Measurements from ENCODE around the gene DGKH. TPM values are rescaled to one million over a fixed set of nuclear protein-coding genes. Genes with fewer than 3 reads are reported as not detected.
A peak's percentile ranks its signal among the peaks of the same experiment; 100 is the strongest.

Gene DGKH
- total and polyA plus RNA-seq, 9 of the 15 experiments (the other 6 are each of a cell fraction or from before 2014, with no cell fraction given), result 0.38 to 4.4 (median 3.1) TPM

DNA sequence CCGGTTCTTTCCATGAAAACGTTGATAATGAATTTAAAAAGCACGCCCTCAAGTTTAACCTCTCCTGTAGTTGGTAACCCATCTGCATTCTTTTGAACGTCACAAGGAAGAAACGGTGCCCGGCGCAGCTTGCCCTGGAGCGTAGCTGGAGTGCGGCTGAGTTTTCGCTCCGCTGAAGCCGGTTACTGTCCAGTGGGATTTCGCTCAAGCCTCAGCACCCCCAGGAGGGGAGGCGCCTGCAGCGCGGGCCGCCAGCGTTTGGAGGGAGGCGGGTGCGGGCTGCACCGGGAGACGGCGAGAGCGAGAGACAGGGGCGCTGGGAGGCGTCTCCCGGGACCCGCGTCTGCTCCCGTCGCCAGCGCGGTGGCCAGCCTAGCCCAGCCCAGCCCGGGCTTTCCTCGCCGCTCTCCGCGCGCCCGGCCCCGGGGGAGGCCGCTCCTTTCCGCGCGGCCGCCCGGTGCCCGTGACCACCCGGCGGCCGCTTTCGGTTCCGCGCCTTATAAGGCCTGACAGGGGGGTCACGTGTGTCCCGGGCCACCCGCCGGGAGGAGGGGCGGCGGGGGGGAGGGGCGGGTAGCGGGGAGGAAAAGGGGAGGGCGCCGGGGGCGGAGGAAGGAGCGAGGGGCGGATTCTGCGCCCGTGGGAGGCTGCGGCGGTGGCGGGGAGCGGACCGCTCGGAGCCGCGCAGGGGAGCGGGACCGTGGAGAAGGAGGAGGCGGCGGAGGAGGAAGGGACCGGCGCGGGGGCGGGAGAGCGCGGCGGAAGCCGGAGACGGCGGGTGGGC, 8.3 kb upstream of the DGKH start (continued):
- TF ChIP-seq MYC (IDR thresholded peaks at IDR 0.05; ENCODE audit: low read depth, low read length), result peak; percentile 4; the same call in 1 of the 2 replicates
- TF ChIP-seq MYC (CRISPR knock-in tag; IDR thresholded peaks at IDR 0.05; ENCODE audit: borderline replicate concordance, low read depth), result no peak
- TF ChIP-seq SMARCA5 (IDR thresholded peaks at IDR 0.05), result no peak
- no peak for TF ChIP-seq ZNF140 (CRISPR knock-in tag; IDR thresholded peaks at IDR 0.05)
- TF ChIP-seq ATF7 (IDR thresholded peaks at IDR 0.05), result 0 out of 2 replicates have a peak, but pooled peaks have one; percentile 25
- no peak for TF ChIP-seq ERF (CRISPR knock-in tag; IDR thresholded peaks at IDR 0.05)
- no peak for TF ChIP-seq FOXM1 (IDR thresholded peaks at IDR 0.05; ENCODE audit: low read depth)
- TF ChIP-seq FOXM1 (CRISPR knock-in tag; IDR thresholded peaks at IDR 0.05; ENCODE audit: low read depth), result 0 out of 2 replicates have a peak, but pooled peaks have one; percentile 40
- peak; percentile 86 for TF ChIP-seq RBFOX2 (IDR thresholded peaks at IDR 0.05; ENCODE audit: low read depth, low read length)
- no peak for TF ChIP-seq ZNF124 (CRISPR knock-in tag; IDR thresholded peaks at IDR 0.05)
- TF ChIP-seq, protein P1, sequence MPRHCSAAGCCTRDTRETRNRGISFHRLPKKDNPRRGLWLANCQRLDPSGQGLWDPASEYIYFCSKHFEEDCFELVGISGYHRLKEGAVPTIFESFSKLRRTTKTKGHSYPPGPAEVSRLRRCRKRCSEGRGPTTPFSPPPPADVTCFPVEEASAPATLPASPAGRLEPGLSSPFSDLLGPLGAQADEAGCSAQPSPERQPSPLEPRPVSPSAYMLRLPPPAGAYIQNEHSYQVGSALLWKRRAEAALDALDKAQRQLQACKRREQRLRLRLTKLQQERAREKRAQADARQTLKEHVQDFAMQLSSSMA (CRISPR knock-in tag; IDR thresholded peaks at IDR 0.05), result no peak
- TF ChIP-seq, protein P2, sequence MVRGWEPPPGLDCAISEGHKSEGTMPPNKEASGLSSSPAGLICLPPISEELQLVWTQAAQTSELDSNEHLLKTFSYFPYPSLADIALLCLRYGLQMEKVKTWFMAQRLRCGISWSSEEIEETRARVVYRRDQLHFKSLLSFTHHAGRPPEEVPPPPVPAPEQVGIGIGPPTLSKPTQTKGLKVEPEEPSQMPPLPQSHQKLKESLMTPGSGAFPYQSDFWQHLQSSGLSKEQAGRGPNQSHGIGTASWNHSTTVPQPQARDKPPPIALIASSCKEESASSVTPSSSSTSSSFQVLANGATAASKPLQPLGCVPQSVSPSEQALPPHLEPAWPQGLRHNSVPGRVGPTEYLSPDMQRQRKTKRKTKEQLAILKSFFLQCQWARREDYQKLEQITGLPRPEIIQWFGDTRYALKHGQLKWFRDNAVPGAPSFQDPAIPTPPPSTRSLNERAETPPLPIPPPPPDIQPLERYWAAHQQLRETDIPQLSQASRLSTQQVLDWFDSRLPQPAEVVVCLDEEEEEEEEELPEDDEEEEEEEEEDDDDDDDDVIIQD (CRISPR knock-in tag; IDR thresholded peaks at IDR 0.05), result no peak
- no peak for TF ChIP-seq NFIX (CRISPR knock-in tag; IDR thresholded peaks at IDR 0.05; ENCODE audit: low read depth)
- TF ChIP-seq, protein P3, sequence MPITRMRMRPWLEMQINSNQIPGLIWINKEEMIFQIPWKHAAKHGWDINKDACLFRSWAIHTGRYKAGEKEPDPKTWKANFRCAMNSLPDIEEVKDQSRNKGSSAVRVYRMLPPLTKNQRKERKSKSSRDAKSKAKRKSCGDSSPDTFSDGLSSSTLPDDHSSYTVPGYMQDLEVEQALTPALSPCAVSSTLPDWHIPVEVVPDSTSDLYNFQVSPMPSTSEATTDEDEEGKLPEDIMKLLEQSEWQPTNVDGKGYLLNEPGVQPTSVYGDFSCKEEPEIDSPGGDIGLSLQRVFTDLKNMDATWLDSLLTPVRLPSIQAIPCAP (CRISPR knock-in tag; IDR thresholded peaks at IDR 0.05; ENCODE audit: borderline replicate concordance), result no peak
- TF ChIP-seq, protein P4, sequence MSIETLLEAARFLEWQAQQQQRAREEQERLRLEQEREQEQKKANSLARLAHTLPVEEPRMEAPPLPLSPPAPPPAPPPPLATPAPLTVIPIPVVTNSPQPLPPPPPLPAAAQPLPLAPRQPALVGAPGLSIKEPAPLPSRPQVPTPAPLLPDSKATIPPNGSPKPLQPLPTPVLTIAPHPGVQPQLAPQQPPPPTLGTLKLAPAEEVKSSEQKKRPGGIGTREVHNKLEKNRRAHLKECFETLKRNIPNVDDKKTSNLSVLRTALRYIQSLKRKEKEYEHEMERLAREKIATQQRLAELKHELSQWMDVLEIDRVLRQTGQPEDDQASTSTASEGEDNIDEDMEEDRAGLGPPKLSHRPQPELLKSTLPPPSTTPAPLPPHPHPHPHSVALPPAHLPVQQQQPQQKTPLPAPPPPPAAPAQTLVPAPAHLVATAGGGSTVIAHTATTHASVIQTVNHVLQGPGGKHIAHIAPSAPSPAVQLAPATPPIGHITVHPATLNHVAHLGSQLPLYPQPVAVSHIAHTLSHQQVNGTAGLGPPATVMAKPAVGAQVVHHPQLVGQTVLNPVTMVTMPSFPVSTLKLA (conservative IDR thresholded peaks at IDR 0.05), result 0 out of 4 replicates have a peak, but pooled peaks of 1 of the 2 experiments have one; percentile 39
- no peak for TF ChIP-seq MAFG (tag; conservative IDR thresholded peaks at IDR 0.05)
- no peak for TF ChIP-seq PTTG1 (tag; IDR thresholded peaks at IDR 0.05; ENCODE audit: low read depth)
- no peak for TF ChIP-seq NEUROD1 (IDR thresholded peaks at IDR 0.05; ENCODE audit: borderline replicate concordance, low read depth, low read length, partially characterized antibody)
- TF ChIP-seq, protein P5, sequence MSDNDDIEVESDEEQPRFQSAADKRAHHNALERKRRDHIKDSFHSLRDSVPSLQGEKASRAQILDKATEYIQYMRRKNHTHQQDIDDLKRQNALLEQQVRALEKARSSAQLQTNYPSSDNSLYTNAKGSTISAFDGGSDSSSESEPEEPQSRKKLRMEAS (CRISPR knock-in tag; IDR thresholded peaks at IDR 0.05), result no peak
- no peak for TF ChIP-seq PRPF4 (IDR thresholded peaks at IDR 0.05; ENCODE audit: insufficient read depth, low read depth, low read length, poor library complexity, severe bottlenecking)
- TF ChIP-seq HEY1 (CRISPR knock-in tag; IDR thresholded peaks at IDR 0.05; ENCODE audit: borderline replicate concordance), result no peak
- no peak for TF ChIP-seq CHD4 (IDR thresholded peaks at IDR 0.05; ENCODE audit: insufficient read depth, insufficient replicate concordance, low read depth, low read length, poor library complexity, severe bottlenecking)
- TF ChIP-seq EP400 (IDR thresholded peaks at IDR 0.05), result no peak

Measured in K562 (cell line).